PC-3 (cell line): ENCODE measurements around the gene ADI1. TPM values are rescaled to one million over a fixed set of nuclear protein-coding genes. Genes with fewer than 3 reads are reported as not detected.

ENCODE experiments used
- ATAC-seq: fragments of 200-7000 bp; cut with Tn5 transposase; 2 replicates; pipeline ENCODE4 v1.9.1; 2020; ENCODE audit warnings: mild to moderate bottlenecking, moderate library complexity
- BruUV-seq: library from RNA; stranded (reverse); fragments of 400-500 nt; replicated peaks from 2 replicates; lab custom pipeline; 2021; lab: Mats Ljungman, UMichigan
- CTCF ChIA-PET: fragments of 300-600 bp; sonication (Branson Sonifier 250); formaldehyde crosslinking; loops from one replicate; lab custom pipeline; 2022; ENCODE audit warnings: antibody characterized with exemption; lab: Charles Lee
- POLR2A ChIA-PET: fragments of 300-600 bp; sonication (Branson Sonifier 250); formaldehyde crosslinking; loops from one replicate; lab custom pipeline; 2022; ENCODE audit warnings: antibody characterized with exemption; ENCODE audit not compliant: unreplicated experiment; lab: Charles Lee
- DNase-seq: peaks from one replicate; pipeline ENCODE4 v3.0.0-alpha.2; 2015
- H2AFZ ChIP-seq: fragments of 300-600 bp; sonication (generic); 2 replicates; pipeline ENCODE4 v1.6.0; 2016; ENCODE audit warnings: antibody characterized with exemption, low read length
- H3F3A ChIP-seq: fragments of 300-600 bp; sonication (generic); one replicate; pipeline ENCODE4 v1.6.0; 2017; ENCODE audit warnings: antibody characterized with exemption, low read length, control low read depth, mild to moderate bottlenecking; ENCODE audit not compliant: unreplicated experiment
- H3K27ac ChIP-seq: fragments of 300-600 bp; sonication (generic); 2 replicates; pipeline ENCODE4 v1.5.1; 2016; ENCODE audit warnings: mild to moderate bottlenecking, low read length
- H3K27me3 ChIP-seq: fragments of 300-600 bp; sonication (generic); 2 replicates; pipeline ENCODE4 v1.6.1; 2016; ENCODE audit warnings: low read length, mixed read lengths
- H3K36me3 ChIP-seq: fragments of 300-600 bp; sonication (generic); 2 replicates; pipeline ENCODE4 v1.6.1; 2016; ENCODE audit warnings: low read depth, mixed run types, low read length, mixed read lengths
- H3K4me1 ChIP-seq: fragments of 300-600 bp; sonication (generic); 2 replicates; pipeline ENCODE4 v1.5.1; 2016; ENCODE audit warnings: low read length; ENCODE audit not compliant: insufficient read depth
- H3K4me2 ChIP-seq: fragments of 300-600 bp; sonication (generic); 2 replicates; pipeline ENCODE4 v1.6.0; 2016; ENCODE audit warnings: low read length
- H3K4me3 ChIP-seq: fragments of 300-600 bp; sonication (generic); 2 replicates; pipeline ENCODE4 v1.5.1; 2016; ENCODE audit warnings: mild to moderate bottlenecking, low read length, mixed read lengths
- H3K79me2 ChIP-seq: fragments of 300-600 bp; sonication (generic); 2 replicates; pipeline ENCODE4 v1.6.1; 2017; ENCODE audit warnings: low read length, mixed read lengths
- H3K9ac ChIP-seq: fragments of 300-600 bp; sonication (generic); 2 replicates; pipeline ENCODE4 v1.6.0; 2016; ENCODE audit warnings: mild to moderate bottlenecking, low read length
- H3K9me2 ChIP-seq: fragments of 300-600 bp; sonication (generic); replicated peaks from 2 replicates; pipeline ENCODE4 v1.6.1; 2016; ENCODE audit warnings: mixed run types, low read length, mixed read lengths
- H3K9me3 ChIP-seq: fragments of 300-600 bp; sonication (generic); 2 replicates; pipeline ENCODE4 v1.6.1; 2016; ENCODE audit warnings: low read length, mixed read lengths
- H4K20me1 ChIP-seq: fragments of 300-600 bp; sonication (generic); 2 replicates; pipeline ENCODE4 v1.6.1; 2016; ENCODE audit warnings: low read length, mixed read lengths
- CTCF ChIP-seq: fragments of 300-600 bp; sonication (generic); conservative IDR thresholded peaks from 2 replicates; pipeline ENCODE4 v1.5.1; 2017; ENCODE audit warnings: antibody characterized with exemption, low read depth, mild to moderate bottlenecking, low read length
- EZH2 ChIP-seq: fragments of 300-600 bp; sonication (generic); IDR thresholded peaks from one replicate; pipeline ENCODE4 v1.6.1; 2017; ENCODE audit warnings: antibody characterized with exemption, mild to moderate bottlenecking, low read length; ENCODE audit not compliant: unreplicated experiment
- EZH2phosphoT487 ChIP-seq: fragments of 300-600 bp; sonication (generic); IDR thresholded peaks from 2 replicates; pipeline ENCODE4 v1.6.1; 2018; ENCODE audit warnings: mild to moderate bottlenecking, antibody characterized with exemption, low read length, borderline replicate concordance
- intact Hi-C: fragments of 100-400 bp; cut with micrococcal nuclease; formaldehyde crosslinking; loops from 2 replicates; pipeline ENCODE4 v1.9.0; 2023
- total RNA-seq: library from RNA; depleted of rRNA; stranded (reverse); fragments of >200 nt; gene quantifications from 2 replicates; pipeline ENCODE4 v1.2.3, GENCODE V29; 2014

ADI1 gene
- total RNA-seq, 1 experiment from 2014 or later, result 97.8 TPM

- ChIA-PET CTCF (no interaction called here), POLR2A (no interaction called here)
- Histone ChIP-seq H2AFZ (no peak overlapping the region), H3K79me2 (no peaks in the 10 kb centered on the region), H4K20me1 (no peaks in the 10 kb centered on the region), H3K4me3 (no peak overlapping the region), H3K9ac (no peak overlapping the region), H3K27me3 (no peaks in the 10 kb centered on the region), H3K27ac (no peak overlapping the region), H3K36me3 (peaks cover 15% of the 10 kb centered on the region; the same call in 1 of the 2 replicates), H3K9me2 (no peaks in the 10 kb centered on the region), H3K4me2 (no peak overlapping the region), H3K4me1 (no peaks in the 10 kb centered on the region), H3F3A (no peaks in the 10 kb centered on the region), H3K9me3 (no peaks in the 10 kb centered on the region)
- TF ChIP-seq EZH2phosphoT487 (no peak), CTCF (no peak), EZH2 (no peak)
- no peak for DNase-seq
- no TSS peak for BruUV-seq
- intact Hi-C loops, result no loop called here
- ATAC-seq, result no peak
Observed at GRCh38 chr2:3472966-3473365, 46.4 kb downstream of the ADI1 start.

- no peak overlapping the region for H3K27ac ChIP-seq
- no peaks in the 10 kb centered on the region for H3F3A ChIP-seq
- intact Hi-C loops, result no loop called here
- H3K4me1 ChIP-seq, result no peaks in the 10 kb centered on the region
- no peaks in the 10 kb centered on the region for H3K9me2 ChIP-seq
- ATAC-seq (no peak), DNase-seq (no peak)
- H3K9ac ChIP-seq, result no peak overlapping the region
- no peak for TF ChIP-seq CTCF
- TF ChIP-seq EZH2phosphoT487, result no peak
- no peak for TF ChIP-seq EZH2
- no peak overlapping the region for H3K4me3 ChIP-seq
- no TSS peak for BruUV-seq
- CTCF ChIA-PET, result no interaction called here
- H3K9me3 ChIP-seq, result no peaks in the 10 kb centered on the region
- no peaks in the 10 kb centered on the region for H4K20me1 ChIP-seq
- H3K36me3 ChIP-seq, result peaks cover 12% of the 10 kb centered on the region; the same call in 1 of the 2 replicates
- POLR2A ChIA-PET, result no interaction called here
- H3K4me2 ChIP-seq, result no peak overlapping the region
- H2AFZ ChIP-seq, result no peak overlapping the region
- no peaks in the 10 kb centered on the region for H3K79me2 ChIP-seq
- H3K27me3 ChIP-seq, result no peaks in the 10 kb centered on the region
Observed at GRCh38 chr2:3472296-3472695, 47.0 kb downstream of the ADI1 start.

- Histone ChIP-seq H3F3A (no peaks in the 10 kb centered on the region), H3K4me2 (no peak overlapping the region), H3K9ac (no peak overlapping the region), H4K20me1 (no peaks in the 10 kb centered on the region), H3K4me3 (no peak overlapping the region), H3K9me2 (no peaks in the 10 kb centered on the region), H3K27me3 (no peaks in the 10 kb centered on the region), H3K36me3 (peaks cover 8% of the 10 kb centered on the region; the same call in 1 of the 2 replicates), H2AFZ (no peak overlapping the region), H3K79me2 (no peaks in the 10 kb centered on the region), H3K4me1 (no peaks in the 10 kb centered on the region), H3K9me3 (no peaks in the 10 kb centered on the region), H3K27ac (no peak overlapping the region)
- no peak for TF ChIP-seq CTCF
- no peak for TF ChIP-seq EZH2
- TF ChIP-seq EZH2phosphoT487, result no peak
- CTCF ChIA-PET, result no interaction called here
- ATAC-seq, result no peak
- no peak for DNase-seq
- BruUV-seq, result no TSS peak
- POLR2A ChIA-PET, result no interaction called here
- intact Hi-C loops, result no loop called here
Observed at GRCh38 chr2:3470856-3471737, 48.2 kb downstream of the ADI1 start.
